Measurements from ENCODE around the gene KDM2B.
A peak's percentile ranks its signal among the peaks of the same experiment; 100 is the strongest.

The KDM2B gene

DNA sequence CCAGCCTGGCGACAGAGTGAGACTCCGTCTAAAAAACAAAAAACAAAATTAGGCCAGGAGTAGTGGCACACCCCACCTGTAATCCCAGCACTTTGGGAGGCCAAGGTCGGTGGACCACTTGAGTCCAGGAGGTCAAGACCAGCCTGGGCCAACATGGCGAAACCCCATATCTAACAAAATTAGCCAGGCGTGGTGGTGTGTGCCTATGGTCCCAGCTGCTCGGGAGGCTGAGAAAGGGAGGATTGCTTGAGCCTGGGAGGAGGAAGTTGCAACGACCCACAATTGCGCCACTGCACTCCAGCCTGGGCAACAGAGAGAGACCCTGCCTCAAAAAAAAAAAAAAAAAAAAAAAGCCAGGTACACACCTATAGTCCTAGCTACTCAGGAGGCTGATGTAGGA lies 37.0 kb downstream of the KDM2B start:
- DNase-seq (ENCODE audit: low read depth) = peak; percentile 70
- TF ChIP-seq MYC (IDR thresholded peaks at IDR 0.05; ENCODE audit: low read depth, low read length) (no peak), MAX (IDR thresholded peaks at IDR 0.05; ENCODE audit: low read depth, low read length) (no peak), CTCF (IDR thresholded peaks at IDR 0.05; ENCODE audit: low read depth, low read length) (no peak), POLR2A (IDR thresholded peaks at IDR 0.05; ENCODE audit: extremely low read depth, insufficient read length) (no peak)
- no peak overlapping the region for H3K4me3 ChIP-seq (ENCODE audit: low read depth, low read length)

GRCh38 chr12:121539908-121540307 lies 40.9 kb downstream of the KDM2B start:
- no peak for DNase-seq (ENCODE audit: low read depth)
- no peak overlapping the region for H3K4me3 ChIP-seq (ENCODE audit: low read depth, low read length)
- TF ChIP-seq MYC (IDR thresholded peaks at IDR 0.05; ENCODE audit: low read depth, low read length) = no peak
- no peak for TF ChIP-seq CTCF (IDR thresholded peaks at IDR 0.05; ENCODE audit: low read depth, low read length)
- TF ChIP-seq MAX (IDR thresholded peaks at IDR 0.05; ENCODE audit: low read depth, low read length) = no peak
- no peak for TF ChIP-seq POLR2A (IDR thresholded peaks at IDR 0.05; ENCODE audit: extremely low read depth, insufficient read length)

GRCh38 chr12:121538699-121539061 lies 42.1 kb downstream of the KDM2B start:
- no peak for DNase-seq (ENCODE audit: low read depth)
- TF ChIP-seq CTCF (IDR thresholded peaks at IDR 0.05; ENCODE audit: low read depth, low read length) = peak; percentile 5
- no peak for TF ChIP-seq POLR2A (IDR thresholded peaks at IDR 0.05; ENCODE audit: extremely low read depth, insufficient read length)
- H3K4me3 ChIP-seq (ENCODE audit: low read depth, low read length) = peak overlapping the region; percentile 55

DNA sequence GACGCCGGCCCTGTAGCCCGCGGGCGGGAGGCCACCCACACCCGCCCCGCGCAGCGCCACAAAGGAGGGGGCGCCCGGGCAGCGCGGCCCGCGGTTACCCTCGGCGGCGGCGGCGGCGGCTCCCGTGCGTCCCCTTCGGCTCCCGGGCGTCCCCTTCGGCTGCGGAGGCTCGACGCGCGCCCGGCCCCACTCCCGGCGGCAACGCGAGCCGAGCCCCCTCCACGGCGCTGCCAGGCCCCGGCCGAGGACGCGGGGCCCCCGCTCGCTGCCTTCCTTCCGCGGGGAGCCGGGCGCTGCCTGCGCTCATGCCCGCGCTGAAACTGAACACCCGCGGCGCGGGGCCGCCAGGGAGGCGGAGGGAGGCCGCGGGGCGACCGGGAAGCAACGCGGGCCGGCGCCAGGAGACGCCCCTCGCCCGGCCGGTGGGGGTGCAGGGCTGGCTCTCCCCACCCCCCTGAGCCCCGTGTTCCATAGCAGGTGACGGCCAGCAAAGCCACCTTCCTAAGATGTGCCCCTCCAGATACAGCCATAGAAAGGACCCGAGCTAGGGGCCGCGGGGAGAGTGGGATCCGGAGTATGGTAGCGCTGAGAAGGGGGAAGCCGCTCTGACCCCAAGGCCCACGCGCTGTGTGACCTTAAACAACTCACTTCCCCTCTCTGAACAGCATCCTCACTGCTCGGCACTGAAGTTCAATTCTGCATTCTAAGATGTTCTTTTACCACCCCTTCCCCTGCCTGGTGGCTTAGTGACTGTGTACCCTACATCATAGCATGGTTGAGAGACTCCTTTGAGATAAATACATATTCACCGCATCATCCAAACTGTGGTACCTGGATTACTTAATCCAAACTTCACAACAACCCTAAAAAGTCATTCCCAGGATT lies 42.8 kb downstream of the KDM2B start:
- peak; percentile 72 for DNase-seq (ENCODE audit: low read depth)
- peak overlapping the region; percentile 62 for H3K4me3 ChIP-seq (ENCODE audit: low read depth, low read length)
- peak; percentile 18; the same call in 1 of the 2 replicates for TF ChIP-seq MAX (IDR thresholded peaks at IDR 0.05; ENCODE audit: low read depth, low read length)
- no peak for TF ChIP-seq CTCF (IDR thresholded peaks at IDR 0.05; ENCODE audit: low read depth, low read length)
- no peak for TF ChIP-seq POLR2A (IDR thresholded peaks at IDR 0.05; ENCODE audit: extremely low read depth, insufficient read length)
- peak; percentile 40; the same call in 1 of the 2 replicates for TF ChIP-seq MYC (IDR thresholded peaks at IDR 0.05; ENCODE audit: low read depth, low read length)

DNA sequence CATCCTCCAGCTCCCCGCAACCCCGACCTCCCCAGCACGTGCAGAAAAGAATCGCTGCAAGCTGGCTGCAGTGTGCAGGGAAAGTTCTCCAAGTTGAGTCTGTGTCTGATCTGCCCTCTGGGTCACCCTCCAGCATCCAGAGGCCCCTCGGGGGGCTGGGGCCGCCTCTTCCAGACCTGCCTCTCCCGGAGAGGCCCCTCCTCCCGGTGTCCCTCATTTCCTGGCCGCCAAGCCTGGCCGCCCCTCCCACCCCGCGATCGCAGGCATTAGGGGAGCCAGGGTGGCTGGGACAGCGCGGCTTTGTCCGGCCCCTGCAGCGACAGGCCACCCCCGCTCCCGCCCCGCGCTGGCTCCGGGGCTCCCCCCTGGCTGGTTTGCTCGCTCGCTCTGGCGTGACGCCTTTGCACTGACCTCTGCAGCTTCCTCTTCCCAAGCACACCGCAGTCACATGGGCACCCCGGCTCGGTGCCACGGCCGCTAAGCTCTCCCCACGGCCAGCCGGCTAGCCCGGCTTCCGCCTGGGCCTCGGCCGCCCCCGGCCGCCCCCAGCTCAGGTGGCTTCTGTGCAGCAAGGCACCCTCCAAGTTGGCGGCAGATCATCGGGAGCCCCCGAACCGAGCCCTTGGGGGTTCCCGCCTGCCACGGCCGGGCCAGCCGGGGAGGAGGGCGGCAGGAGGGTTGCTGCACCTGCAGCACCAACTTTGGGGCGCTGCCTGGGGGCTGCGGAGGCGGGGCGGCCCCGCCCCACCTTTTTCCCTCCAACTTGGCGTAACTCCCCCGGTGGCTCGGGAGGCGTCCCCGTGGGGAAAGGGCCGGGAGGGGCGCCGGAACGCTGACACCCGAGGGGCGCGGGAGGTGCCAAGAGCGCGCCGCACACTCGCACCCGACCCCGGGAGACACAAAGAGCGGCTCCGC lies 43.7 kb downstream of the KDM2B start:
- H3K4me3 ChIP-seq (ENCODE audit: low read depth, low read length) = peak overlapping the region; percentile 62
- TF ChIP-seq MAX (IDR thresholded peaks at IDR 0.05; ENCODE audit: low read depth, low read length) (peak; percentile 96), POLR2A (IDR thresholded peaks at IDR 0.05; ENCODE audit: extremely low read depth, insufficient read length) (peak; percentile 82), CTCF (IDR thresholded peaks at IDR 0.05; ENCODE audit: low read depth, low read length) (no peak), MYC (IDR thresholded peaks at IDR 0.05; ENCODE audit: low read depth, low read length) (peak; percentile 96)
- DNase-seq (ENCODE audit: low read depth) = peak; percentile 99

Measured in NB4 (cell line).